ENCODE results near the gene DUOX1. TPM values are rescaled to one million over a fixed set of nuclear protein-coding genes. Genes with fewer than 3 reads are reported as not detected.

DUOX1 gene
- total and polyA plus RNA-seq, 2 donors (not counting 1 experiment from before 2014, with no cell fraction given), result 0.27 TPM; not detected in 1

DNA sequence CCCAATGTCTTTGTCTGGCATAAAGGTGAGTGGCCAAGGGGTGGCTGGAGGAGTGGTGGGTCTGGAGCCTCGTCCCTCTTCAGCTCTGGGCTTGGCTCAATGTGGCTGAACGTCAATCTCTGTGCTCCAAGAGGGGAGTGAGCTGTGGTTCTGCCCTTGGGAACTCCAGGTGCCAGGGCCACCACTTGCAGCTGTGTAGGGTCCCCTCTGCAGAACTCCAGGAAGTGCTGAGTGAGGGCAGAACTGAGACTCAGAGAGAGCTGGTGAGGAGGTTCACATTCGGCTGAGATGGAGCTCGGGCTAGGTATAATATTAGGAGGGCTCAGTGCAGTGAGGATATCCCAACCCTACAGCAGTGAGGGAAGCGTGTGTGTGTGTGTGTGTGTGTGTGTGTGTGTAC, 11.6 kb downstream of the DUOX1 start:
- no peak overlapping the region for H3K27ac Mint-ChIP-seq
- H3K4me2 ChIP-seq (replicated peaks; ENCODE audit: low read depth, low read length, poor library complexity, severe bottlenecking), result no peak overlapping the region
- CTCF ChIA-PET, result interaction anchor here (1.4 to 2.6 kb wide), 3 partner anchors 15 to 173 kb away, joined by 3 to 9 read pairs (median 5); no protein-coding TSS in a partner anchor

DNA sequence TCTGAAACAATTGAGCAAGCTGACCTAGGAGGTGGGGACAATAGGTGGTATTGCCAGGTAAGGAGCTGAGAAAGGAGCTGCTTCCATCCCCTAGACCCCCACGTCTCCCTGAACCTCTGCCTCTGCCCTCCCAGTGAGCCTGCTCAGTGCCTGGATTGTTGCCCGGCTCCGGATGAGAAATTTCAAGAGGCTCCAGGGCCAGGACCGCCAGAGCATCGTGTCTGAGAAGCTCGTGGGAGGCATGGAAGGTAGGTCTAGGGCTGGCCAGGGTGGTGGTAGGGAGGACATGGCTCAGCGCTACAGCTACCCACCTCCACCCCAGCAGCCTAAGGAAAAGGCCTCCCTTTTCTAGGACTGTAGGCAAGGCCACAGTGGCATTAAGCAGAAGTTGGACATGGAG, 13.3 kb downstream of the DUOX1 start:
- peaks cover 7% of the 10 kb centered on the region for H3K27me3 Mint-ChIP-seq
- H3K4me3 Mint-ChIP-seq, result no peak overlapping the region
- Histone ChIP-seq H3K27ac (ENCODE audit: low read length in 2 of 2) (no peak overlapping the region), H3K9me3 (ENCODE audit: control extremely low read depth in 1 of 3, control insufficient read depth in 2 of 3, insufficient read depth in 1 of 3, low read length in 2 of 3) (no peaks in the 10 kb centered on the region), H4K20me1 (ENCODE audit: control insufficient read depth, insufficient read depth, low read length, poor library complexity, severe bottlenecking) (no peaks in the 10 kb centered on the region), H3K4me3 (ENCODE audit: control extremely low read depth in 1 of 5, extremely low read depth in 1 of 5, insufficient read depth in 1 of 5, low read depth in 2 of 5, low read length in 4 of 5) (no peak overlapping the region), H3K4me2 (replicated peaks; ENCODE audit: low read depth, low read length, poor library complexity, severe bottlenecking) (no peak overlapping the region), H2AFZ (ENCODE audit: insufficient read depth, low read depth, low read length, poor library complexity, severe bottlenecking) (no peak overlapping the region), H3K4me1 (ENCODE audit: control insufficient read depth in 2 of 2, insufficient read depth in 2 of 2, low read length in 2 of 2) (no peaks in the 10 kb centered on the region), H3K79me2 (ENCODE audit: control insufficient read depth, insufficient read depth, low read length) (no peaks in the 10 kb centered on the region), H3K36me3 (replicated peaks in 1 of 2; ENCODE audit: control extremely low read depth in 1 of 2, control insufficient read depth in 1 of 2, extremely low read depth in 1 of 2, insufficient read depth in 2 of 2, low read length in 1 of 2) (no peaks in the 10 kb centered on the region), H3K27me3 (replicated peaks in 1 of 4; ENCODE audit: control extremely low read depth in 1 of 4, control insufficient read depth in 3 of 4, insufficient read depth in 4 of 4, low read length in 3 of 4) (peaks cover 0 to 5% (median 1%) of the 10 kb centered on the region in 4 experiments), H3K9ac (ENCODE audit: low read length) (no peak overlapping the region)
- intact Hi-C loops (cut with micrococcal nuclease), result no loop called here
- POLR2A ChIA-PET, result no interaction called here
- H3K27ac Mint-ChIP-seq, result no peak overlapping the region
- TF ChIP-seq, protein P1, sequence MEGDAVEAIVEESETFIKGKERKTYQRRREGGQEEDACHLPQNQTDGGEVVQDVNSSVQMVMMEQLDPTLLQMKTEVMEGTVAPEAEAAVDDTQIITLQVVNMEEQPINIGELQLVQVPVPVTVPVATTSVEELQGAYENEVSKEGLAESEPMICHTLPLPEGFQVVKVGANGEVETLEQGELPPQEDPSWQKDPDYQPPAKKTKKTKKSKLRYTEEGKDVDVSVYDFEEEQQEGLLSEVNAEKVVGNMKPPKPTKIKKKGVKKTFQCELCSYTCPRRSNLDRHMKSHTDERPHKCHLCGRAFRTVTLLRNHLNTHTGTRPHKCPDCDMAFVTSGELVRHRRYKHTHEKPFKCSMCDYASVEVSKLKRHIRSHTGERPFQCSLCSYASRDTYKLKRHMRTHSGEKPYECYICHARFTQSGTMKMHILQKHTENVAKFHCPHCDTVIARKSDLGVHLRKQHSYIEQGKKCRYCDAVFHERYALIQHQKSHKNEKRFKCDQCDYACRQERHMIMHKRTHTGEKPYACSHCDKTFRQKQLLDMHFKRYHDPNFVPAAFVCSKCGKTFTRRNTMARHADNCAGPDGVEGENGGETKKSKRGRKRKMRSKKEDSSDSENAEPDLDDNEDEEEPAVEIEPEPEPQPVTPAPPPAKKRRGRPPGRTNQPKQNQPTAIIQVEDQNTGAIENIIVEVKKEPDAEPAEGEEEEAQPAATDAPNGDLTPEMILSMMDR (IDR thresholded peaks at IDR 0.05), result no peak
- no peak for TF ChIP-seq EZH2 (IDR thresholded peaks at IDR 0.05; ENCODE audit: borderline replicate concordance, insufficient read depth, low read depth, low read length, poor library complexity, severe bottlenecking)
- no peaks in the 10 kb centered on the region for H3K9me3 Mint-ChIP-seq (ENCODE audit: insufficient read depth)
- 93% methylated on average over 3 of the region's 7 CpGs for WGBS (ENCODE audit: insufficient coverage)
- CTCF ChIA-PET, result interaction anchor here (2.6 kb wide), 1 partner anchor 16 kb away, joined by 9 read pairs; no protein-coding TSS in a partner anchor
- no peak for DNase-seq
- no peak for ATAC-seq (ENCODE audit: low read depth)
- no peaks in the 10 kb centered on the region for H3K4me1 Mint-ChIP-seq

More for the DNA sequence above, 11.6 kb downstream of the DUOX1 start:
- intact Hi-C loops (cut with micrococcal nuclease), result no loop called here
- H3K9me3 ChIP-seq (ENCODE audit: control extremely low read depth in 1 of 3, control insufficient read depth in 2 of 3, insufficient read depth in 1 of 3, low read length in 2 of 3), result no peaks in the 10 kb centered on the region
- H3K79me2 ChIP-seq (ENCODE audit: control insufficient read depth, insufficient read depth, low read length), result no peaks in the 10 kb centered on the region
- Mint-ChIP-seq H3K4me1 (peaks cover 2% of the 10 kb centered on the region), H3K9me3 (ENCODE audit: insufficient read depth) (no peaks in the 10 kb centered on the region), H3K4me3 (no peak overlapping the region), H3K27me3 (peaks cover 12% of the 10 kb centered on the region)
- no peaks in the 10 kb centered on the region for H4K20me1 ChIP-seq (ENCODE audit: control insufficient read depth, insufficient read depth, low read length, poor library complexity, severe bottlenecking)
- no peaks in the 10 kb centered on the region for H3K36me3 ChIP-seq (replicated peaks in 1 of 2; ENCODE audit: control extremely low read depth in 1 of 2, control insufficient read depth in 1 of 2, extremely low read depth in 1 of 2, insufficient read depth in 2 of 2, low read length in 1 of 2)
- no peak overlapping the region for H2AFZ ChIP-seq (ENCODE audit: insufficient read depth, low read depth, low read length, poor library complexity, severe bottlenecking)
- no peak for DNase-seq
- WGBS (ENCODE audit: insufficient coverage), result 66% methylated on average over 4 of the region's 5 CpGs
- peaks cover 1 to 3% of the 10 kb centered on the region in 2 donors for H3K4me1 ChIP-seq (ENCODE audit: control insufficient read depth in 2 of 2, insufficient read depth in 2 of 2, low read length in 2 of 2)
- ATAC-seq (ENCODE audit: low read depth), result no peak
- H3K27ac ChIP-seq (ENCODE audit: low read length in 2 of 2), result no peak overlapping the region
- H3K27me3 ChIP-seq (replicated peaks in 1 of 4; ENCODE audit: control extremely low read depth in 1 of 4, control insufficient read depth in 3 of 4, insufficient read depth in 4 of 4, low read length in 3 of 4), result peaks cover 0 to 13% (median 6%) of the 10 kb centered on the region in 4 experiments
- no peak overlapping the region for H3K9ac ChIP-seq (ENCODE audit: low read length)
- H3K4me3 ChIP-seq (ENCODE audit: control extremely low read depth in 1 of 5, extremely low read depth in 1 of 5, insufficient read depth in 1 of 5, low read depth in 2 of 5, low read length in 4 of 5), result no peak overlapping the region
- TF ChIP-seq, protein P1 (IDR thresholded peaks at IDR 0.05), result no peak
- TF ChIP-seq EZH2 (IDR thresholded peaks at IDR 0.05; ENCODE audit: borderline replicate concordance, insufficient read depth, low read depth, low read length, poor library complexity, severe bottlenecking), result no peak
- POLR2A ChIA-PET, result no interaction called here
